ENCODE measurements around the gene HOMER3.

- no peak; the same call in 1 of the 2 replicates for TF ChIP-seq POLR2AphosphoS5 (IDR thresholded peaks at IDR 0.05; ENCODE audit: low read depth)
- TF ChIP-seq, protein P1, sequence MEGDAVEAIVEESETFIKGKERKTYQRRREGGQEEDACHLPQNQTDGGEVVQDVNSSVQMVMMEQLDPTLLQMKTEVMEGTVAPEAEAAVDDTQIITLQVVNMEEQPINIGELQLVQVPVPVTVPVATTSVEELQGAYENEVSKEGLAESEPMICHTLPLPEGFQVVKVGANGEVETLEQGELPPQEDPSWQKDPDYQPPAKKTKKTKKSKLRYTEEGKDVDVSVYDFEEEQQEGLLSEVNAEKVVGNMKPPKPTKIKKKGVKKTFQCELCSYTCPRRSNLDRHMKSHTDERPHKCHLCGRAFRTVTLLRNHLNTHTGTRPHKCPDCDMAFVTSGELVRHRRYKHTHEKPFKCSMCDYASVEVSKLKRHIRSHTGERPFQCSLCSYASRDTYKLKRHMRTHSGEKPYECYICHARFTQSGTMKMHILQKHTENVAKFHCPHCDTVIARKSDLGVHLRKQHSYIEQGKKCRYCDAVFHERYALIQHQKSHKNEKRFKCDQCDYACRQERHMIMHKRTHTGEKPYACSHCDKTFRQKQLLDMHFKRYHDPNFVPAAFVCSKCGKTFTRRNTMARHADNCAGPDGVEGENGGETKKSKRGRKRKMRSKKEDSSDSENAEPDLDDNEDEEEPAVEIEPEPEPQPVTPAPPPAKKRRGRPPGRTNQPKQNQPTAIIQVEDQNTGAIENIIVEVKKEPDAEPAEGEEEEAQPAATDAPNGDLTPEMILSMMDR (IDR thresholded peaks at IDR 0.05; ENCODE audit: insufficient read depth, low read length): no peak
These were observed 31.3 kb upstream of the HOMER3 start for GRCh38 chr19:18972301-18972811.
